CD4-positive, alpha-beta memory T cell (primary cell): ENCODE data around the gene SIL1. TPM values are rescaled to one million over a fixed set of nuclear protein-coding genes. Genes with fewer than 3 reads are reported as not detected.

ENCODE experiments used
- CTCF ChIA-PET: fragments of 350-600 bp; sonication (Branson Sonifier 250); formaldehyde crosslinking; loops from one replicate; lab custom pipeline; 2021; ENCODE audit warnings: inconsistent platforms; ENCODE audit not compliant: partially characterized antibody; lab: Charles Lee
- POLR2A ChIA-PET: fragments of 350-600 bp; sonication (Branson Sonifier 250); formaldehyde crosslinking; loops from one replicate; lab custom pipeline; 2021; ENCODE audit not compliant: partially characterized antibody; lab: Charles Lee
- DNase-seq, 5 donors: peaks; one replicate each; pipeline versions ENCODE4 v3.0.0 to v3.0.0-alpha.2; 2020 to 2022; ENCODE audit warnings: mixed read lengths in 1 of 5
- H3K27ac ChIP-seq: one replicate; pipeline ENCODE4 v1.7.0; 2013; ENCODE audit warnings: low read depth, low read length
- H3K27me3 ChIP-seq: 2 replicates; pipeline ENCODE4 v1.7.0; 2013; ENCODE audit warnings: mild to moderate bottlenecking, low read length, moderate library complexity; ENCODE audit not compliant: insufficient read depth
- H3K36me3 ChIP-seq: 2 replicates; pipeline ENCODE4 v1.7.0; 2013; ENCODE audit warnings: mild to moderate bottlenecking, low read length, moderate library complexity; ENCODE audit not compliant: insufficient read depth
- H3K4me1 ChIP-seq: 2 replicates; pipeline ENCODE4 v1.7.0; 2013; ENCODE audit warnings: mild to moderate bottlenecking, low read length, moderate library complexity; ENCODE audit not compliant: insufficient read depth
- H3K4me3 ChIP-seq, 2 donors: one replicate each; pipeline ENCODE4 v1.7.0; 2013; ENCODE audit warnings: low read length in 2 of 2, mild to moderate bottlenecking in 1 of 2
- H3K9me3 ChIP-seq, 2 donors: one replicate each; pipeline ENCODE4 v1.7.0; 2013; ENCODE audit warnings: low read length in 2 of 2, control low read depth in 1 of 2; ENCODE audit not compliant: control insufficient read depth in 1 of 2
- H3K27ac Mint-ChIP-seq, 7 donors: one replicate each; pipeline ENCODE4 v1.8.0; 2020 to 2021; ENCODE audit warnings: mixed read lengths in 7 of 7, mild to moderate bottlenecking in 6 of 7, inconsistent platforms in 3 of 7, moderate library complexity in 3 of 7
- H3K27me3 Mint-ChIP-seq, 2 donors: one replicate each; pipeline ENCODE4 v1.8.0; 2020 to 2021; ENCODE audit warnings: mixed read lengths in 2 of 2
- H3K36me3 Mint-ChIP-seq, 2 donors: one replicate each; pipeline ENCODE4 v1.8.0; 2020 to 2021; ENCODE audit warnings: mixed read lengths in 2 of 2, inconsistent platforms in 1 of 2, mild to moderate bottlenecking in 1 of 2
- H3K4me1 Mint-ChIP-seq, 4 donors: one replicate each; pipeline ENCODE4 v1.8.0; 2020 to 2021; ENCODE audit warnings: mixed read lengths in 4 of 4, mild to moderate bottlenecking in 1 of 4
- H3K4me3 Mint-ChIP-seq, 8 donors: one replicate each; pipeline ENCODE4 v1.8.0; 2020 to 2021; ENCODE audit warnings: mixed read lengths in 8 of 8, mild to moderate bottlenecking in 7 of 8, moderate library complexity in 6 of 8, inconsistent platforms in 3 of 8
- H3K9me3 Mint-ChIP-seq, 8 donors: one replicate each; pipeline ENCODE4 v1.8.0; 2020 to 2021; ENCODE audit warnings: mixed read lengths in 8 of 8, mild to moderate bottlenecking in 5 of 8, inconsistent platforms in 3 of 8, moderate library complexity in 1 of 8
- intact Hi-C: fragments of 100-400 bp; cut with micrococcal nuclease; formaldehyde crosslinking; loops from one replicate; pipeline ENCODE4 v1.15.1; 2023
- polyA plus RNA-seq, 2 donors: library from polyadenylated mRNA; unstranded; fragments of 300-500 nt; fragmentation: Illumina TruSeq; gene quantifications; one replicate each; pipeline ENCODE4 v1.2.3, GENCODE V29; 2021
- total RNA-seq, 2 experiments: library from RNA; stranded (reverse); gene quantifications; one replicate each; pipeline ENCODE4 v1.2.3, GENCODE V29; 2021

The SIL1 gene
- total and polyA plus RNA-seq, 4 experiments from 2014 or later: 12.2 to 16.7 (median 14.4) TPM

- H3K4me1 ChIP-seq: no peaks in the 10 kb centered on the region
- Mint-ChIP-seq H3K36me3 (peaks cover 32 to 47% of the 10 kb centered on the region in 2 donors), H3K27me3 (no peaks in the 10 kb centered on the region), H3K4me1 (no peaks in the 10 kb centered on the region), H3K4me3 (no peak overlapping the region), H3K27ac (no peak overlapping the region), H3K9me3 (no peaks in the 10 kb centered on the region)
- H3K27ac ChIP-seq: no peak overlapping the region
- ChIA-PET POLR2A (no interaction called here), CTCF (no interaction called here)
- H3K36me3 ChIP-seq: peaks cover 22% of the 10 kb centered on the region
- no peak for DNase-seq
- H3K9me3 ChIP-seq: no peaks in the 10 kb centered on the region
- H3K27me3 ChIP-seq: no peaks in the 10 kb centered on the region
- no peak overlapping the region for H3K4me3 ChIP-seq
- intact Hi-C loops: no loop called here
Observed at GRCh38 chr5:138929571-138929955, 268.6 kb downstream of the SIL1 start.

GRCh38 chr5:138927979-138928378, 270.2 kb downstream of the SIL1 start:
- DNase-seq: no peak
- H3K4me1 Mint-ChIP-seq: no peaks in the 10 kb centered on the region
- Histone ChIP-seq H3K27me3 (no peaks in the 10 kb centered on the region), H3K9me3 (no peaks in the 10 kb centered on the region), H3K36me3 (peaks cover 19% of the 10 kb centered on the region), H3K27ac (no peak overlapping the region), H3K4me1 (no peaks in the 10 kb centered on the region), H3K4me3 (no peak overlapping the region)
- intact Hi-C loops: no loop called here
- CTCF ChIA-PET: no interaction called here
- no peaks in the 10 kb centered on the region for H3K9me3 Mint-ChIP-seq
- H3K4me3 Mint-ChIP-seq: no peak overlapping the region
- H3K36me3 Mint-ChIP-seq: peaks cover 31 to 44% of the 10 kb centered on the region in 2 donors
- POLR2A ChIA-PET: no interaction called here
- no peaks in the 10 kb centered on the region for H3K27me3 Mint-ChIP-seq
- H3K27ac Mint-ChIP-seq: no peak overlapping the region

GRCh38 chr5:138927544-138927943, 270.6 kb downstream of the SIL1 start:
- H3K36me3 Mint-ChIP-seq: peaks cover 29 to 39% of the 10 kb centered on the region in 2 donors
- H3K4me3 Mint-ChIP-seq: no peak overlapping the region

GRCh38 chr5:138926688-138927448, 271.3 kb downstream of the SIL1 start:
- Mint-ChIP-seq H3K36me3 (peaks cover 26 to 38% of the 10 kb centered on the region in 2 donors), H3K27ac (peak overlapping the region in 2 of 7 donors; percentile 32 to 59), H3K4me3 (no peak overlapping the region), H3K9me3 (no peaks in the 10 kb centered on the region), H3K27me3 (no peaks in the 10 kb centered on the region), H3K4me1 (peaks cover 0 to 2% (median 0%) of the 10 kb centered on the region in 4 donors)
- no peak for DNase-seq
- POLR2A ChIA-PET: no interaction called here
- Histone ChIP-seq H3K4me3 (no peak overlapping the region), H3K9me3 (no peaks in the 10 kb centered on the region), H3K27me3 (no peaks in the 10 kb centered on the region), H3K36me3 (peaks cover 10% of the 10 kb centered on the region), H3K4me1 (no peaks in the 10 kb centered on the region), H3K27ac (no peak overlapping the region)
- CTCF ChIA-PET: no interaction called here
- intact Hi-C loops: no loop called here

More at GRCh38 chr5:138927544-138927943, 270.6 kb downstream of the SIL1 start:
- Histone ChIP-seq H3K27me3 (no peaks in the 10 kb centered on the region), H3K9me3 (no peaks in the 10 kb centered on the region), H3K36me3 (peaks cover 15% of the 10 kb centered on the region), H3K4me1 (no peaks in the 10 kb centered on the region), H3K27ac (no peak overlapping the region), H3K4me3 (no peak overlapping the region)
- no peak for DNase-seq
- H3K9me3 Mint-ChIP-seq: no peaks in the 10 kb centered on the region
- no peak overlapping the region for H3K27ac Mint-ChIP-seq
- intact Hi-C loops: no loop called here
- CTCF ChIA-PET: no interaction called here
- POLR2A ChIA-PET: no interaction called here
- no peaks in the 10 kb centered on the region for H3K27me3 Mint-ChIP-seq
- H3K4me1 Mint-ChIP-seq: no peaks in the 10 kb centered on the region

- Histone ChIP-seq H3K36me3 (peaks cover 5% of the 10 kb centered on the region), H3K4me1 (no peaks in the 10 kb centered on the region), H3K27me3 (no peaks in the 10 kb centered on the region), H3K27ac (no peak overlapping the region), H3K9me3 (no peaks in the 10 kb centered on the region), H3K4me3 (no peak overlapping the region)
- Mint-ChIP-seq H3K36me3 (peaks cover 20 to 33% of the 10 kb centered on the region in 2 donors), H3K4me3 (no peak overlapping the region), H3K27ac (peak overlapping the region in 3 of 7 donors; percentile 32 to 59 (median 46)), H3K4me1 (peaks cover 0 to 2% (median 0%) of the 10 kb centered on the region in 4 donors), H3K27me3 (no peaks in the 10 kb centered on the region), H3K9me3 (no peaks in the 10 kb centered on the region)
- intact Hi-C loops: no loop called here
- no peak for DNase-seq
- CTCF ChIA-PET: no interaction called here
- POLR2A ChIA-PET: no interaction called here
Observed at GRCh38 chr5:138926257-138926656, 271.9 kb downstream of the SIL1 start.

- intact Hi-C loops: no loop called here
- Histone ChIP-seq H3K4me3 (no peak overlapping the region), H3K36me3 (no peaks in the 10 kb centered on the region), H3K27ac (no peak overlapping the region), H3K9me3 (no peaks in the 10 kb centered on the region), H3K4me1 (no peaks in the 10 kb centered on the region), H3K27me3 (no peaks in the 10 kb centered on the region)
- Mint-ChIP-seq H3K4me3 (no peak overlapping the region), H3K27me3 (no peaks in the 10 kb centered on the region), H3K27ac (no peak overlapping the region), H3K36me3 (peaks cover 18 to 27% of the 10 kb centered on the region in 2 donors), H3K4me1 (peaks cover 0 to 2% (median 0%) of the 10 kb centered on the region in 4 donors), H3K9me3 (no peaks in the 10 kb centered on the region)
- no peak for DNase-seq
- ChIA-PET POLR2A (no interaction called here), CTCF (no interaction called here)
Observed at GRCh38 chr5:138925090-138925635, 273.0 kb downstream of the SIL1 start.

- H3K36me3 ChIP-seq: no peaks in the 10 kb centered on the region
- ChIA-PET CTCF (no interaction called here), POLR2A (no interaction called here)
- H3K27me3 ChIP-seq: no peaks in the 10 kb centered on the region
- Mint-ChIP-seq H3K4me3 (no peak overlapping the region), H3K36me3 (peaks cover 14 to 21% of the 10 kb centered on the region in 2 donors), H3K4me1 (peaks cover 0 to 2% (median 0%) of the 10 kb centered on the region in 4 donors), H3K27ac (no peak overlapping the region), H3K9me3 (no peaks in the 10 kb centered on the region), H3K27me3 (no peaks in the 10 kb centered on the region)
- no peak for DNase-seq
- intact Hi-C loops: no loop called here
- no peak overlapping the region for H3K4me3 ChIP-seq
- no peaks in the 10 kb centered on the region for H3K4me1 ChIP-seq
- no peak overlapping the region for H3K27ac ChIP-seq
- H3K9me3 ChIP-seq: no peaks in the 10 kb centered on the region
Observed at GRCh38 chr5:138922494-138922893, 275.7 kb downstream of the SIL1 start.
